Heart left ventricle (tissue), 16 donors: ENCODE measurements around the gene ERAS. TPM values are rescaled to one million over a fixed set of nuclear protein-coding genes. Genes with fewer than 3 reads are reported as not detected.

ENCODE experiments used
- ATAC-seq, 4 donors: fragments of 200-7000 bp; cut with Tn5 transposase; one replicate each; pipeline ENCODE4 v1.9.1; 2020 to 2022; ENCODE audit warnings: moderate library complexity in 4 of 4, mild to moderate bottlenecking in 3 of 4, moderate number of reproducible peaks in 1 of 4
- DNase-seq, 5 donors: peaks; one replicate each; pipeline ENCODE4 v3.0.0-alpha.2; 2020
- H3K27ac ChIP-seq, 12 donors: fragments of 200-600 bp; sonication (generic) in 4 of 12; one replicate each; pipeline versions ENCODE4 v1.5.0 to v1.8.0; 2016 to 2022; ENCODE audit warnings: mild to moderate bottlenecking in 2 of 12
- H3K27me3 ChIP-seq, 9 donors: fragments of 200-600 bp; sonication (generic) in 2 of 9; one replicate each; pipeline versions ENCODE4 v1.5.1 to v1.8.0; 2016 to 2022; ENCODE audit warnings: mild to moderate bottlenecking in 3 of 9
- H3K36me3 ChIP-seq, 9 donors: fragments of 200-600 bp; sonication (generic) in 2 of 9; one replicate each; pipeline versions ENCODE4 v1.5.0 to v1.8.0; 2018 to 2022; ENCODE audit warnings: mild to moderate bottlenecking in 2 of 9
- H3K4me1 ChIP-seq, 12 donors: fragments of 200-600 bp; sonication (generic) in 4 of 12; one replicate each; pipeline versions ENCODE4 v1.5.0 to v1.8.0; 2016 to 2022; ENCODE audit warnings: mild to moderate bottlenecking in 3 of 12
- H3K4me3 ChIP-seq, 12 donors: fragments of 200-600 bp; sonication (generic) in 4 of 12; one replicate each; pipeline versions ENCODE4 v1.5.0 to v1.8.0; 2017 to 2022; ENCODE audit warnings: mild to moderate bottlenecking in 9 of 12, moderate library complexity in 4 of 12
- H3K9me3 ChIP-seq, 12 donors: fragments of 200-600 bp; sonication (generic) in 4 of 12; one replicate each; pipeline versions ENCODE4 v1.5.0 to v1.8.0; 2016 to 2022; ENCODE audit warnings: mild to moderate bottlenecking in 1 of 12
- CTCF ChIP-seq, 12 donors: fragments of 200-600 bp; sonication (generic) in 4 of 12; IDR thresholded peaks; one replicate each; pipeline versions ENCODE4 v1.5.0 to v1.8.0; 2018 to 2022; ENCODE audit warnings: antibody characterized with exemption in 12 of 12, mild to moderate bottlenecking in 5 of 12
- POLR2A ChIP-seq, 2 donors: fragments of 450-650 bp; IDR thresholded peaks; one replicate each; pipeline ENCODE4 v1.6.1; 2017; ENCODE audit warnings: antibody characterized with exemption in 2 of 2, mild to moderate bottlenecking in 2 of 2, moderate library complexity in 2 of 2
- WGBS, 4 donors: extraction: QIAGEN DNeasy Blood & Tissue Kit in 2 of 4; methylation state at CpG; one replicate each; pipeline versions ENCODE4 v1.1.5 to v1.1.7; 2013 to 2018; 5-methylcytosine and 5-hydroxymethylcytosine counted together
- intact Hi-C, 10 donors: fragments of 100-400 bp; cut with DNase I; formaldehyde crosslinking; loops; one replicate each; pipeline versions ENCODE4 v1.11.1 to v1.14.2; 2022
- polyA plus RNA-seq, 2 donors: library from polyadenylated mRNA; stranded (reverse); fragments of 200-250 nt; gene quantifications; one replicate each; pipeline ENCODE4 v1.2.3, GENCODE V29; 2013
- total RNA-seq, 9 donors: library from RNA; depleted of rRNA in 2 of 9; stranded (reverse); fragments of >200 nt in 2 of 9; fragmentation: NEBNext Ultra II Directional in 3 of 9; extraction: Animal tissue kit (Norgen Biotek cat#: 25700) in 3 of 9; gene quantifications; one replicate each; pipeline versions ENCODE4 v1.1.0 to v1.2.4, GENCODE V29; 2016 to 2023
- donor health status: ischemic (EF 13 %, LVEDD 7.1; RV severe dilation, severe dysfunction).
- donor health status: healthy with polysubstance abuse.
- donor health status: DM: no; HTN: yes; CAD: no.
- donor health status: DM: no; HTN: no; CAD: no.
- donor health status: ischemic (EF 25% LVEDD 6.9; RV normal size, moderate dysfunction).
- donor health status: ischemic (EF 25% LVEDD 5.7; RV mildly dilated, moderate dysfunction).
- donor health status: healthy.
- donor health status: DM: yes; HTN: yes; CAD: no.
- donor health status: ischemic (EF 35%, LVEDD 5.7; RV mildly dilated, moderate dysfunction).
- donor health status: nonischemic (EF 11% LVEDD 7.7; RV severe dilation, severe dysfunction).
- donor health status: DM: yes; HTN: yes; CAD: no.
- donor health status: PGD.
- donor health status: ischemic (EF 29% LVEDD 5.4; RV normal size, mild dysfunction).
- donor health status: nonischemic (EF 23%, LVEDD 6.1; RV moderate dilation, normal function).

ERAS gene
- total and polyA plus RNA-seq, 11 donors, result not detected

- DNase-seq (no peak), ATAC-seq (no peak)
- peaks cover 0 to 46% (median 0%) of the 10 kb centered on the region in 9 donors for H3K27me3 ChIP-seq
- H3K4me1 ChIP-seq, result no peaks in the 10 kb centered on the region
- no peaks in the 10 kb centered on the region for H3K9me3 ChIP-seq
- no peaks in the 10 kb centered on the region for H3K36me3 ChIP-seq
- WGBS, 4 donors, result 67 to 93% (median 75%) methylated on average over 2 of the region's 2 CpGs
- intact Hi-C loops, result no loop called here
- no peak for TF ChIP-seq CTCF (IDR thresholded peaks at IDR 0.05)
- TF ChIP-seq POLR2A (IDR thresholded peaks at IDR 0.05), result no peak
- H3K27ac ChIP-seq, result no peak overlapping the region
- no peak overlapping the region for H3K4me3 ChIP-seq
Measured at GRCh38 chrX:48782216-48782615, 44.1 kb upstream of the ERAS start.

- Histone ChIP-seq H3K9me3 (no peaks in the 10 kb centered on the region), H3K4me3 (no peak overlapping the region), H3K36me3 (no peaks in the 10 kb centered on the region), H3K27me3 (peaks cover 0 to 49% (median 0%) of the 10 kb centered on the region in 9 donors), H3K27ac (no peak overlapping the region), H3K4me1 (no peaks in the 10 kb centered on the region)
- no peak for ATAC-seq
- no peak for DNase-seq
- TF ChIP-seq CTCF (IDR thresholded peaks at IDR 0.05), result no peak
- intact Hi-C loops, result no loop called here
- WGBS, 4 donors, result 47 to 70% (median 58%) methylated on average over 11 to 13 of the region's 13 CpGs
Measured at GRCh38 chrX:48782795-48783194, 43.5 kb upstream of the ERAS start.

- WGBS, 4 donors, result 53 to 67% (median 63%) methylated on average over 3 of the region's 3 CpGs
- no peak for ATAC-seq
- DNase-seq, result no peak
- peaks cover 0 to 44% (median 0%) of the 10 kb centered on the region in 9 donors for H3K27me3 ChIP-seq
- TF ChIP-seq CTCF (IDR thresholded peaks at IDR 0.05), result no peak
- TF ChIP-seq POLR2A (IDR thresholded peaks at IDR 0.05), result no peak
- no peaks in the 10 kb centered on the region for H3K9me3 ChIP-seq
- no peaks in the 10 kb centered on the region for H3K36me3 ChIP-seq
- H3K4me1 ChIP-seq, result no peaks in the 10 kb centered on the region
- intact Hi-C loops, result no loop called here
- no peak overlapping the region for H3K4me3 ChIP-seq
- H3K27ac ChIP-seq, result no peak overlapping the region
Measured at GRCh38 chrX:48784726-48785125, 41.6 kb upstream of the ERAS start.

- Histone ChIP-seq H3K4me3 (no peak overlapping the region), H3K36me3 (no peaks in the 10 kb centered on the region), H3K27ac (no peak overlapping the region), H3K4me1 (no peaks in the 10 kb centered on the region), H3K27me3 (peaks cover 0 to 40% (median 0%) of the 10 kb centered on the region in 9 donors), H3K9me3 (no peaks in the 10 kb centered on the region)
- 73 to 92% (median 80%) methylated on average over 1 of the region's 1 CpG for WGBS, 4 donors
- no peak for ATAC-seq
- no peak for TF ChIP-seq POLR2A (IDR thresholded peaks at IDR 0.05)
- no peak for TF ChIP-seq CTCF (IDR thresholded peaks at IDR 0.05)
- intact Hi-C loops, result no loop called here
- no peak for DNase-seq
Measured at GRCh38 chrX:48785186-48785539, 41.1 kb upstream of the ERAS start.
